Activated T-cell treated with anti-CD3 and anti-CD28 coated beads, Interleukin-2, amount 50 U/mL, for 1 hour (primary cell): Measurements from ENCODE around the gene MYO5A.
"Not testable (repeated sequence)": the region's sequence is repeated elsewhere in the genome, so short reads cannot be mapped to it uniquely, and the experiment has no call there.

Experiments used
- DNase-seq: peaks from one replicate; pipeline ENCODE4 v3.0.0-alpha.2; 2020

Gene MYO5A

DNA sequence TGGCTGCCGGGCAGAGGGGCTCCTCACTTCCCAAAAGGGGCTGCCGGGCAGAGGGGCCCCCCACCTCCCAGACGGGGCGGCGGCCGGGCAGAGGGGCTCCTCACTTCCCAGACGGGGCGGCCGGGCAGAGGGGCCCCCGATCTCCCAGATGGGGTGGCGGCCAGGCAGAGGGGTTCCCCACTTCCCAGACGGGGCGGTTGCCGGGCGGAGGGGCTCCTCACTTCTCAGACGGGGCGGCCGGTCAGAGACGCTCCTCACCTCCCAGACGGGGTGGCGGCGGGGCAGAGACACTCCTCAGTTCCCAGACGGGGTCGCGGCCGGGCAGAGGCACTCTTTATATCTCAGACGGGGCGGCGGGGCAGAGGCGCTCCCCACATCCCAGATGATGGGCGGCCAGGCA, 69.0 kb downstream of the MYO5A start:
- DNase-seq, result not testable (repeated sequence)

DNA sequence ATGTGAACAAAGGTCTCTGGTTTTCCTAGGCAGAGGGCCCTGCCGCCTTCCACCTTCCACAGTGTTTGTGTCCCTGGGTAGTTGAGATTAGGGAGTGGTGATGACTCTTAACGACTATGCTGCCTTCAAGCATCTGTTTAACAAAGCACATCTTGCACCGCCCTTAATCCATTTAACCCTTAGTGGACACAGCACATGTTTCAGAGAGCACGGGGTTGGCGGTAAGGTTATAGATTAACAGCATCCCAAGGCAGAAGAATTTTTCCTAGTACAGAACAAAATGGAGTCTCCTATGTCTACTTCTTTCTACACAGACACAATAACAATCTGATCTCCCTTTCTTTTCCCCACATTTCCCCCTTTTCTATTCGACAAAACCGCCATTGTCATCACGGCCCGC, 69.4 kb downstream of the MYO5A start:
- DNase-seq, result not testable (repeated sequence)

DNA sequence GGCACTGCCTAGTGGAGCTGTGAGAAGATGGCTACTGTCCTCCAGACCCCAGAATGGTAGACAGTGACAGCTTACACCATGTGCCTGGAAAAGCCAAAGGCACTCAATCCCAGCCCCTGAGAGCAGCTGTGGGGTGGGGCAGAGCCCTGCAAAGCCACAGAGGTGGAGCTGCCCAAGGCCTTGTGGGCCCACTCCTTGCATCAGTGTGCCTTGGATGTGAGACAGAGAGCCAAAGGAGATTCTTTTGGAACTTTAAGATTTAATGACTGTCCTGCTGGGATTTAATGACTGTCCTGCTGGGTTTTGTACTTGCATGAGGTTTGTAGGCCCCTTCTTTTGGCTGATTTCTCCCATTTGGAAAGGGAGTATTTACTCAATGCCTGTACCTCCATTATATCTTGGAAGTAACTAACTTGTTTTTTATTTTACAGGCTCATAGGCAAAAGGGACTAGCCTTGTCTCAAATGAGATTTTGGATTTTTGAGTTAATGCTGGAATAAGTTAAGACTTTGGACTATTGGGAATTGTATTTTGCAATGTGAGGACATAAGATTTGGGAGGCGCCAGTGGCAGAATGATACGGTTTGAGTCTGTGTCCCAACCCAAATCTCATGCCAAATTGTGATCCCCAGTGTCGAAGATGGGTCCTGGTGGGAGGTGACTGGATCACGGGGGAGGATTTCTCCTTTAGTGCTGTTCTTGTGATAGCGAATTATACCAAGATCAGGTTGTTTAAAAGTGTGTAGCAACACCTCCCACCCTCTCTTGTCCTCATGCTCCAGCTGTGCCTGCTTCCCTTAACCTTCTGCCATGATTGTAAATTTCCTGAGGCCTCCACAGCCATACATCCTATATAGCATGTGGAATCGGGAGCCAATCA, 80.4 kb downstream of the MYO5A start:
- no peak for DNase-seq

DNA sequence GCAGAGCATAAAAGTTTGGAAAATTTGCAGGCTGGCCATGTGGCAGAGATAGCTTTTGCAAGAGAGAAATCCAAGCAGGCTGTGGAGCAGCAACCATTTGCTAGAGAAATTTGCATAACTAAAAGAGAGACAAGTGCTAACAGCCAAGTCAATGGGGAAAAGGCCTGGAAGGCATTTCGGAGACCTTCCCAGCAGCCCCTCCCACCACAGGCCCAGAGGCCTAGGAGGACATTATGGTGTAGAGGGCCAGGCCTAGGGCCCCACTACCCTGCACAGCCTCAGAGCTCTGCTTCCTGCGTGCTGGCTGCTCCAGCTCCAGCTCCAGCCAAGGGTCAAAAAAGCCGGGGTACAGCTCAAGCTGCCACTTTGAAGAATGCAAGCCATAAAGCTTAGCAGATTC, 82.7 kb downstream of the MYO5A start:
- no peak for DNase-seq

DNA sequence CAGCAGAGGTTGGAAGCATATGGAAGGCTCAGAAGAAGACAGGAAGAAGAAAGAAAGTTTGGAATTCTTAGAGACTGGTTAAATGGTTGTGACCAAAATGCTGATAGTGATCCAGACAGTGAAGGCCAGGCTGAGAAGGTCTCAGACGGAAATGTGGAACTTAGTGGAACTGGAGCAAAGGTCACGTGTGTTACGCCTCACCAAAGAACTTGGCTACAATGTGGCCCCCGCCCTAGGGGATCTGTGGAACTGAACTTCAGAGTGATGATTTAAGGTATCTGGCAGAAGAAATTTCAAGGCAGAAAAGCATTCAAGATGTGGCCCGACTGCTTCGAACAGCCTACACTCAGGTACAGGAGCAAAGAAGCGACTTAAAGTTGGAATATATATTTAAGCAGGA, 83.1 kb downstream of the MYO5A start:
- DNase-seq, result no peak

DNA sequence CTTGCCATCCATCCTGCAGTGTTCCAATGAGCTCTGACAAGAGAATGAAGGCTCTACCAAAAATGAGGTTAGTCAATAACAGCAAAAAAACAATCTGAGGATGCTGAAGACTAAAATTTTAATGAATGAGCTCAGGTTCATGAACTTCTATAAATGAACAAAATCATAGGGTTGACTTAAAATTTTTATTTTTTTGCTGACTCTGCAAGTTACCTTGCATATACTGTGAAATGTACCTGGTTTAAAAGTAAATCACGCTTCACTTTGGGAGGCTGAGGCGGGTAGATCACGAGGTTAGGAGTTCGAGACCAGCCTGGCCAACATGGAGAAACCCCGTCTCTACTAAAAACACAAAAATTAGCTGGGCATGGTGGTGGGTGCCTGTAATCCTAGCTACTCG, 85.5 kb downstream of the MYO5A start:
- not testable (repeated sequence) for DNase-seq

DNA sequence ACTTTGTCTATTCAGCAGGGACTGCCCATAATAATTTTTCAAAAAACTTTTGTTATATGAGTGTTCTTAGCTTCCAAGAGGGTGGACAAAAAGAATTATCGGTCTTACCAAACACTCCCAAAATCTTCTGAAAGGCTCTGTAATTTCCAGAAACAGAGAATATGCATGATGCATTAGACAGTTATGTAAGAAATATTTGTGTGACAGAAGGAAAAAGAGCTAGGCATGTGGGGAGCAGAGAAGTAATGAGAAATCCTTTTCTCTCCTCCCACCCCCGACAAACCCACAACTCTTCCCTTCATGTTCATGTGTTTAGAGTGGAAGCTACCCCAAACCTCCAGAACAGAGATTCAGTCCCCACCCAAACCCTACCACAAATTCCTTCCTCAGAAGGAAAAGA, 86.8 kb downstream of the MYO5A start:
- no peak for DNase-seq

DNA sequence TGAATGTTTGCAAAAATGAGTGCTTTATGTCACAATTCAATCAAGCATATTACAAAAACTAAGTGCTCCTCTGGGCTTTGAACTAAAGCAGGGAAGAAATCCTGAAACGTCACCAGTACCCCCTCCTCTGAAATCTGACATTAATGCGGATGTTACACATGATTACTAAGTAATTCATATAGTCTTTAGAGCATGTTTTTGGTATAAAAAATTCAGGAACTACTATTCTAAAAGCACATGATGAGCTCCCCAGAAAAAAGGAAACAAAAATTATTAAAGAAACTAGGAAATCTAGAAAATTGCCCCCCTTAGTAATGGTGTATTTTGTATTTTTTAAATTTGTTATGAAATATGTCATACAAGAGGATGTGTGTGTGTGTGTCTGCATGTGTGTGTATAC, 87.7 kb downstream of the MYO5A start:
- DNase-seq, result no peak

DNA sequence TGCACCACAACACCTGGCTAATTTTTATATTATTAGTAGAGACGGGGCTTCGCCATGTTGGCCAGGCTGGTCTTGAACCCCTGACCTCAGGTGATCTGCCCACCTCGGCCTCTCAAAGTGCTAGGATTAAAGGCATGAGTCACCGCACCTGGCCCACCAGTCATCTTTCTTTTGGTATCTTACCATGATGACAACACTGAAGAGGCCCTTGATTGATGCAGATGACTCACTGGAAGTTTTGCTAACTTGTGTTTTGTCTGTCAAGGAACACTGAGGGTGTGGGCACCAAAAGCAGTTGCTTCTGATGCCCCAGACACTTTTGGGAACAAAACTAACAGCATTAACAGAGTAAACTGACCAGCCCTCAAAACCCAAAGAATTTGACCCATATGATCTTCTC, 88.3 kb downstream of the MYO5A start:
- DNase-seq, result no peak

DNA sequence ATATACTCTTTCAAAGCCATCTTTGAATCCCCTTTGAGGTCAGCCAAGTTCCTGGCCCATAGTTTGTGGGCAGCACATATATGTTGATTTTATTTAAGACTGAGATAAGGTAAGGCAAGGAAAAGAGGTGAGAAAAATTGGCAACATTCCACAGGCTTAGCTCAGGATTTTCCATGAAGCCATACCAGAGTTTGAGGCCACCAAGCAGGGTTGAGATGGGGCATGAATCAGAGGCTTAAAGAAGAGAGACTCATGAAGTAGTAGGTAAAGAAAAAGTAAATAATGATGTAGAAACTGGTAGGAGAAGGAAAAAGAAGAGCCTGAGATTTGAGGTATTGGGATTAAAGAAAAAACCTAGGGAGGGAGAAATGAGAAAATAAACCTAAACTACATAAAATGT, 89.2 kb downstream of the MYO5A start:
- no peak for DNase-seq

DNA sequence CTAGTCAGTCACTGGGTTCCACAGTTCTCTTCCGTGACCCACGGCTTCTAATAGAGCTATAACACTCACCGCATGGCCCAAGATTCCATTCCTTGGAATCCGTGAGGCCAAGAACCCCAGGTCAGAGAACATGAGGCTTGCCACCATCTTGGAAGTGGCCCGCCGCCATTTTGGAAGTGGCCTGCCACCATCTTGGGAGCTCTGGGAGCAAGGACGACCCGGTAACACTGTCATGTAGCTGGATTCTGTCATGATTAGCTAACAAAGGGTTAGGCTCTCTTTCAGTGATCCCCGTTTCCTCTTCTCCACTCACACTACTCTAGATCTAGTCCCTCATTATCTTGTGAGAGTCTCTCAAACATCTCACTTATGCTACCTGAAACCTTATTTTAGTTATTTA, 89.6 kb downstream of the MYO5A start:
- DNase-seq, result not testable (repeated sequence)

DNA sequence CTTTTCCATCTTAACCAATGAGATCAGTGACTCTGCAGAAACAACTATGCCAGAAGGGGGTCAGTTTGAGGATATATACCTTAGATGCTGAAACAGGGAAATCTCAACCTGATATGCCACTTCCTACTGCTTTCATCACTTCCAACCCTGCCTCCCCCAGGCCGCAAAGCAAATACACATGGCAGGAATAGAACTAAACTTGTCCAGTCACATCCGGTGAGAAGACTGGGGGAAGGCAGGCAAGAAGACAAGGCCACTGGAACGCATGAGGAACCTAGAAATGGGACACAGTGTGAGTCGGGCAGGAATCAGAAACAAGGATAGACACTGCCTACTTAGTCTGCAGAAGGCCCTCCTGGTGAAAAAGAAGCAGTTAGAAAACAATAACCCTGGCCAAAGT, 90.6 kb downstream of the MYO5A start:
- no peak for DNase-seq

DNA sequence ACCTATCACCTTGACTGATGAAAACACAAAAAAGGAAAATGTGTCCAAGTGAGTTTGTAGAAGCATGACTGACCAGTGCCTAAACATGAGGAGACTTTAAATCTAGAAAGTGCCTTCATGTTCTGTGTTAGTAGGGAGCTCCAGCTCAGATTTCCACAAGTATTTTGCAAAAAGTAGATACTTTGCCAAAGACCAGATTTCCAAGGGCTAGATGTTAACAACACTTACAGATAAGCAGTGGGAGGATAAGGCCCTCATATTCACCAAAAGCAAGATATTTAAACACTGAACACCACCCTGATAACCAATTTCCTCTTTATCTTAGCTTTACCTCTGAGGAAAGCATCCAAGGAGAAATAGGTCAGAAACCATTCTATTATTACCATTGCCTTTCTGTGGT, 91.0 kb downstream of the MYO5A start:
- no peak for DNase-seq

DNA sequence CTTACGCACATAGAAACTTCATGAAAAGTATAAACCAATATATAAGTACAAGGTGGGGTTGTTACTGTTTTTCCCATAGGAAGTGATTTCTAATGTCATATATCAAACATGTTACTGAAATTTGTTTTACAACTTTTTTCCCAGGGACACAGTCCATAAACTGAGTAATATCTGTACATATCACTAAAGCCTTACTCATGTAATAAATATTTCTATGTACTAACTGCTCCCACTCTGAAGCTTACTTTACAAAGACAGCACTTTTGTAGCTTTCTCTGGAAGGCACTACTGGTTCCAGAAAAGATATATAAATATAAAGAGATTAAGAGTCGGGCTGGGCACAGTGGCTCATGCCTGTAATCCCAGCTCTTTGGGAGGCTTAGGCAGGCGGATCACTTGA, 91.7 kb downstream of the MYO5A start:
- DNase-seq, result no peak

DNA sequence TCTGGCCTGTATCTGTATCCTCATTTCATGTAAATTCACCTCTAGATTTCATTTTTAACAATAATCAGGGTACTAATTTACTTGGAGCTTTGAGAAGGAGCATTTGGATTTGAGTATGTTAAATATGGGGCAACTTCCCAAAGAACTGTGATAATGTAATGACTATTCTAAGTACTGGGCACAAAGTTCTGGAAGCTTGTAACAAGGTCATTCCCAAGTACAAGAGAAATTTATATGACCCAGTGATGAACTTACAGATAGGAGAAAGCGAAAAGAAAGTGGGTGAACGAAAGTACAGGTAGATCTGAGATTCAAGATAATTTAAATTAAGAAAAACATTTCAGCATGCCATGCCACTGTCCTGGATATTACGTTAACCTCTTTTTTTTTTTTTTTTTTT, 93.8 kb downstream of the MYO5A start:
- DNase-seq, result no peak

DNA sequence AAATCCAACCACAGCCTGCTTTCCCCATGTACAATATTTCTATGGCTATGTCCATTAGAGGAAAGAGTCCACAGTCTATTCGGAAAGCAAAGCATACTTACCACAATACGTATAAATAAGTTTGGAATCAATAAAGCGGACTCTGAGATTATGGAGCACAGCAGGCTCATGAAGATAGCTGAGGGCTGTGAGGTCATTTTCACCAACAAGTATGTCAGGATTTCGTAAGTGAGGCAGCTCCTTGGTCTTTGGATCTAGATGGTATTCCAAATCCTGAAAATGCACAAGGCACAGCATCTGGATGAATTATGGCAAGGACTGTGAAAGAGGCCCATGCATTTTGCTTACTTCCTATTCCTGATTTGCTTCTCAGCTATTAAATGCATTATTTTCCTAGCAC, 100.4 kb downstream of the MYO5A start:
- DNase-seq, result no peak

DNA sequence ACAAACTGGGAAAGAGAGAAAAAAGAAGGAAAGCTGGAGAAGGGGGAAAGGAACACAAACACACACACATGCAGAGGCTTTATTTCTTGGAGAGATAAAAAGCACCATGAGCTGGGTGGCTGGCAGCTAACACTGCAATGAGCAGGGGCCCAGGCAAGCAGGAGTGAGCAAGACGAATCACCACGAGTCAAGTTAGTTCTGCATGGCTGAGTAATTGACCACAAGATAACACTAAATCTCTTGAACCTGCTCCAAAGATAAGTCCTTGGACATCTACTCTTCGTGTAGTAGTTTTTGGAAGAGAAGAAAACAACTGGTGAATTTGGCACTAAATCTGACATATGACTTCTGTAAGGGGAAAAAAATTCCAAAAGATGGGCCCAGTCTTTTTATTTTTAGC, 100.9 kb downstream of the MYO5A start:
- no peak for DNase-seq

DNA sequence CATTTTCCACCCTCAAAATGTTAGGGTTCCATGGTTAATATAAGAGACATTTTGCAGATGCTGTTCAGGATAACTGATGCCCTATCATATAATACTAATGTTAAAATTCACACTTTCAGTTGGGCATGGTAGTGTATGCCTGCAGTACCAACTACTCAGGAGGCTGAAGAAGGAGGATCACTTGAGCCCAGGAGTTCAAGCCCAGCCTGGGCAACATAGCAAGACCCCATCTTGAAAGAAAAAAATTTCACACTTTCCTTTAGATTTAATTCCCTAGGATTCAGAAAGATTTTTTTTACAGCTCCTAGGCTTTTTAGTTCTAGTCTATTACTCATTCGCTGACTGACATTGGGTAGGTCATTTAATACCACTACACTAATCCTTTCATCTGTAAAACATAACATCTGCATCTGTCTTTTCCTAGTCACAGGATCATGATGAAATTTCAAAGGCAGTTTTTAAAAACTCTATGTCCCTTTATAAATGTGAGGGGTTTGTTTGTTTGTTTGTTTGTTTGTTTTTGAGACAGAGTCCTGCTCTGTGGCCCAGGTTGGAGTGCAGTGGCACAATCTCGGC, 103.7 kb downstream of the MYO5A start:
- no peak for DNase-seq

DNA sequence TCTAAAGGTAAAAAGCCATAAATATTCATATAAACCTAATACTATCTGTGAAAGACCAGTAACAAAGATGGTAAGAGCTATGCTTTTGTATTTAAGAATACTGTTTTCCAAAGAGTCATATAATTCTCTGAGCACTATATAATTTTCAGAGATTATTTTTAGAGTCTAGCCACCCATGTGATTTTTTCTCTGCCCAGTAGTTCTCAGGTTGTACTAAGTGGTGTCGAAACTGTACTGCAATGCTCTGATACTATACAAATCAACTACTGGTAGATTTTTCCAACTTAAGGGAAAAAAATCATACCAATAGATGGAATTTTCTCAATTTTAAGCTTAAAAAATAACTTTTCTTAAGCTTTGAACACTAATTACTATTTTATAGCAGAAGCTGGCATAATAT, 104.8 kb downstream of the MYO5A start:
- DNase-seq, result no peak

DNA sequence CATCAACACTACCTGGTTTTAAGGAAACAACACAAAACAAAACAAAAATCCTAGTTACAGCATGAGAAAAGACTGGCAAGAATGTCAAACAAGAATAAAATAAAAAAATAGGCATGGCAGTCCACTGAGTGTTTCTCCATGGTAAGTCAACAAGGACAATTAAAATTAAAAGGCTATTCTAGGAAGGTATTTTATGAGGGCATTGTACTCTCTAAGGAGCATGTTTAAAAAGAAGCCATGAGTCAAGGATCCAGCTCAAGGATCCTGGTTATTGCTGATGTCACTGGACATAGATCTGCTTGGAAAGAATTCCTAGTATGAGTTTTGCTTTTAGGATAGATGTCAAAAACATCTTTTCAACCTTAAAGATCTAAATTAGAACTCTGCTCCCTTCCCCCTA, 106.7 kb downstream of the MYO5A start:
- DNase-seq, result no peak

DNA sequence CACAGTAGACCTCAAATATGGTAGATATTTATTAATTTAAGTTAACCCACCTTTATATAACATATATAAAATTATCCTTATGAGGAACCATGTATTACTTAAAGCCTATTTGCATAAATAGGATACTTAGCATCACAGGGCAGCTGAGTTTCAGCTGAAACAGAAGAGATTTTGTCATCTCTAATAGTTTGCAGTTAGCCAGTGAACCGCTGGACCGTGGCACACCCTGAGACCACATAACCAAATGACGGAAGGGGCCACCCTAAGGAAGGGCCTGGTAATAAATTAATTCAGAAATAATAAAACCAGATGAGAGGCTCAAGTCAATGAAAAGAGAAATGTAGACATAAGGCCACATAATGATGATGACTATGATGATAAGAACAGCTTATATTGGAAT, 107.7 kb downstream of the MYO5A start:
- DNase-seq, result no peak

DNA sequence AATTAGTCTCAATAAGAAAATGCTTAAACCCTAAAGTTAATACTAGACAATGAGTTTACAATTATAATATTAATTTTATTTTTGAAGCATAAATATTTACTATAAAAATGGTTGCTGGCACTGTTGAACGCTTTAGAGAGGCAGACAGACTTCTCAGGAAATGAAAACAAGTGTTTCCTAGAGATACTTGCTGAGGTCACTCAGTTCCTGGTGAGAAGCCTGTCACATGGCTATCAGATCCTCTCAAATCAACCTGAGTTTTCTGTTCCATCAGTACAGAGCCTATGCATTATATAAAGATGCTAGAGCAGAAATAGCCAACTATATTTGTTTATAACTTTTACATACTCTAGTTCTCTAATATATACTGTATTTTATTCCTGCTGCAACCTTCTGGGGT, 109.2 kb downstream of the MYO5A start:
- no peak for DNase-seq

DNA sequence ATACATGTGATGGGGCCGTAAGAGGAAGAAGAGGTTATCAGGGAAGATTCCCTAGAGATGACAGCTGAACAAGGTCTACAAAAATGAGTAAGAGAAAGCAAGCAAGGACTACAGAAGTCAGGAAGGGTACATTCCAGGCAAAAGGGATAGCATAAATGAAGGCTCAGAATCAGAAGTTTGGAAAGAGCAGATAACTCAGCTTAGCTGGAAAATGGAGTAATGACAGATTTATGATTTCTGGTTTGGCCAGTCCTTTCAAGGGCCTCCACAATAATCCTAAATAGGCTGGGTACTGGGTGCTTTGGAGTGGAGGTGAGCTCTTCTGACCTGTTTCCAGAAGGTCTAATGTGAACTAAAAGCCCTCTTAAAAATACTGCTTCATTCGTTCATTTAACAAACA, 110.7 kb downstream of the MYO5A start:
- no peak for DNase-seq

DNA sequence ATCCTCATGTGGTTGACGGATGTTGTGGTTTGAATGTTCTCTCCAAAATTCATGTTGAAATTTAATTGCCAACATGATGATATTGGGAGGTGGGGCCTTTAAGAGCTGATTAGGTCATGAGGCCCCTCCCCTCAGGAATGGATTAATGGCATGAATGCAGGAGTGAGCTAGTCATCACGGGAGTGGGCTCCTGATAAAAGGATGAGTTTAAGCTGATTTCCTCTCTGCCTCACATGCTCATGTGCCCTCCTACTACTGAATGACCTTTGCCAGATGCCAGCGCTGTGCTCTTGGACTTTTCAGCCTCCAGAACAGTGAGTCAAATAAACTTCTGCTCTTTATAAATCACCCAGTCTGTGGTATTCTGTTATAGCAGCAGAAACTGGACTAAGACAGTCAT, 111.2 kb downstream of the MYO5A start:
- DNase-seq, result no peak

DNA sequence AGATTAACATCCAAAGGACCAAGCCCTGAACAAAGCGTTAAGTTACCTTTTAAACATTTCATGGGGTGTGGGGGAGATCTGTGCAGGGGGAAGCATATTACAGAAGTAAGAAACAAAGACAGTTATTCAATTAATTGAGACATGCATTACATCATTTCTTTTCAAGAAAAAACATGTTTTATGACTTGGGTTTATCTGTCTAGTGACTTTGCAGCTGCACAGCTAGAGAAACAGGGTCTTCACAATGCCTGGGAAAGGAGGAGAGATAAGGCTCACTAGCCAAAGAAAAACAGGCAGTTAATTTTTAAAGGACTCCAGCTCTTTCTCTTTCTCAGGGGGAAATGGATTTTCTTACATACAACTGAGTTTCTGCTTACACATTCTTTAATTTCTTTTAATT, 112.1 kb downstream of the MYO5A start:
- not testable (repeated sequence) for DNase-seq
